Glomerular visceral epithelial cell (primary cell): ENCODE measurements around the gene ZNF175.

ENCODE experiments used
- DNase-seq: peaks from one replicate; pipeline ENCODE4 v3.0.0-alpha.2; 2016; ENCODE audit errors: extremely low spot score

Gene ZNF175

DNA sequence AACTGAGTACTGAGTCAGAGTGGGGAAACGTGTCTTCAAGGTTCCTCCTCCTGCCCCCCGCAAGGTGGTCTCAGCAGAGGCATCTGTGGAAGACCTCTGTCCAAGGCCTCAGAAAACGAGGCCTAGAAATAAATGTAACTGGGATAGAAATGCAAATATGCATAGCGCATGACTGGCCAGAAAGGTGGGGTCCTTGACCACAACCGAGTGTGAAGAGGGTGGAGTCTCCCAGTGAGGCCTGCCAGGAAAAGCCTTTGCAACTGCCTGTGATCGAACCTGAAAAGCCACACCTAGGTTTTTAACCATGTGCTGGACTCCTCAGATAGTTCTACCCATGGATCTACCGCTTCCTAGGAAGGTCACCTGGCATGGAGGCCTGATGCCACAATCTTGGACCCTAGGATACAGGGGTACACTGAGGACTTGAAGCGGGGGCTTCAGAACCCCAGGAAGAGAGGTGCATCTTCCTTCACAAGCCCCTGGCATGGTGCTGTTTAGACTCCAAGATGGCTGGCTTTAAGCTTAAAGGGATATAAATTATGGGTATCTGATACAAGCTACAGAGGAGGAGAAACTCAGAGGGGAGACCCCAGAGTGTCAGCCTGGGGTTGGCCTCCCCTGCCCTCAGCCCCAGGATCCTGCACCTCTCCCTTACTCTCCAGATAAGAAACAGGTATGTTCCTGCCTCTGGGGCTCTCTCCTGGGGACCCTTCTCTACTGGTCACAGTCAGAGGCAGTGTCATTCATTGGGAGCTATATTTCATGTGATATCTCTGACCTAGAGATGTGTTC is 21.4 kb upstream of the ZNF175 start:
- DNase-seq: no peak

DNA sequence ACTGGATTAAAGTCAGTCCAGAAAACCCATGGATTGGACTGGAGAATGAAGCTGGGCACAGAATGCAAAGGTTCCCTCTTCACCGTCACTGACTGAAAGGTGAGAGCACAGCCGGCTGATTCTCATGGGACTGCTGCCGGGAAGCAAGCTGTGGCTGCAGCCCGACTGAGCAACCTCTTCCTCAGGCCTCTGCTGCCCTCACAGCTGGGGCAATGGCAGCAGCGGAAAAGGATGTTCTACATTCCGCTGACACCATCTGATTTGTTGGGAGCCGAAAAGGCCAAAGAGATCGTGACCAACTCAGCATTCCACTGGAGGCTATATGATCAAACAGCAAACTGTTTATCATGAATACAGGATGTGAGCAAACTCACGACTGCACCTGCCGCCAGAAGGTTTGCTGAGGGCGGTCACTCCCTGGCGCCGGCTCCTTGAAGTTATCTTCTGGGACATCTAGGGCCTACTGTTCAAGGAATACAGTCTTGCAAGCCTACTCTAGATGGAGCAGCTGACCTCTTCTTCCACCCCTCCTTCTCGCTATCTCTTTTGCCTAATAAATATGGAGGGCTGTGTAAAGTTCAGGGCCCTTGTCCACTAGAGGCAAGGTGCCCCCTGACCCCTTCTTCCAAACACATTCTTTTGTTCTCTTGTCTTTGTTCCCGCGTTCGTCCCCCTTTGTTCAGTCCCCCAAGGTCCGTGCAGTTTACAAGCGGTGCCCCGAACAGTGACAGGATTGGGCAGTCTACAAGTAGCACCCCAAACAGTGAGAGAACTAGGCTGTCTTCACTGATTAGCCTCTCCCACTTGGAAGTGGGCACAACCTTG is 20.0 kb upstream of the ZNF175 start:
- DNase-seq: no peak

DNA sequence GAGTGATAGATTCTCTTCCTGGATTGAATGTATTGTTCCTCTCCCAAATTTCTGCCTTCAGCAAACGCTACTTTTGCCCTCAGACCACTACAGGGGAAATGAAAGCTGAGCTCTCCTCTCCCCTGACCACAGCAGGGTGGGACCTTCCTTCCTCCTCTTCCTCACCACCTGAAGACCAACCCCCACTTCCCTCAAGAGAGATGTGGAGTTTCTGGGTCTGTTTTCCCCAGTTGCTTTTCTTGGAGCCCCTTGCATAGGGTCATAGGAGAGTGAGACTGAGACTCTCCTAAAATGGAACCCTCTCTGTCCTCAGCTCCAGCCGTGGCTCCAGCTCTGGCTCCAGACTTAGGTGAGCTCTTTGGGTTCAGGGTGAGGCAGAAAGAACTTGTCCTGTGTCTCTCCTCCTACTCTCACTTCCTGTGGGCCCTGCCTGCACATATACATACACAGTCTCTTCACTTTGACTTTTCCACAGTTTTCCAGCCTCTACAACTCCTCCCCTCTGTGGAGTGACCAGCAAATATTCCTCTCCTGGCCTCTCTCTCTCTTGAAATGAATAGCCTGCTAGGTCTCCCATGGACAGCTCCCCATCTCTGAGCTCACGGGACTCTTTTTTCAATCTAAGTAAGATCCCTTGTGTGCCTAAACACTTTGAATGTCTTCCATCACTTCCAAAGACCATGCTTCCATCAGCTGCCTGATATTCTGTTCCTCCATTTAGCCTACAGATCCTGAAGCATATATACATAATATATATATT is 19.2 kb upstream of the ZNF175 start:
- no peak for DNase-seq

DNA sequence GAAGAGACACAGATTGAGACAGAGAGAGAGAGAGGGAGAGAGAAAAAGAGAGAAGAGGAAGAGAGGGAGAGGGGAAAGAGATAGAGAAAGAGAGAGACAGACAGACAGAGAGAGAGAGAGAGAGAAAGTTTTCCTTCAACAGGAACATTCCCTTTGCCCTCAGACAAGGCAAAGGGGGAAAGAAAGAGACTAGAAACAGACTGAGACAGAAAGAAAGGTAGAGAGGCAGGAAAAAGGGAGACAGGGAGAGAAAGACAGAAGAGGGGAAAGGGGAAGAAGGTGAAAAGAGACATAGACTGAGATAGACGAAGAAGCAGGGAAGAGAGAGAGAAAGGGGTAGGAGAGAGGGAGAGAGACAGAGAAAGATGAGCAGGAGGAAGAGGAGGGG is 18.5 kb upstream of the ZNF175 start:
- DNase-seq: no peak

DNA sequence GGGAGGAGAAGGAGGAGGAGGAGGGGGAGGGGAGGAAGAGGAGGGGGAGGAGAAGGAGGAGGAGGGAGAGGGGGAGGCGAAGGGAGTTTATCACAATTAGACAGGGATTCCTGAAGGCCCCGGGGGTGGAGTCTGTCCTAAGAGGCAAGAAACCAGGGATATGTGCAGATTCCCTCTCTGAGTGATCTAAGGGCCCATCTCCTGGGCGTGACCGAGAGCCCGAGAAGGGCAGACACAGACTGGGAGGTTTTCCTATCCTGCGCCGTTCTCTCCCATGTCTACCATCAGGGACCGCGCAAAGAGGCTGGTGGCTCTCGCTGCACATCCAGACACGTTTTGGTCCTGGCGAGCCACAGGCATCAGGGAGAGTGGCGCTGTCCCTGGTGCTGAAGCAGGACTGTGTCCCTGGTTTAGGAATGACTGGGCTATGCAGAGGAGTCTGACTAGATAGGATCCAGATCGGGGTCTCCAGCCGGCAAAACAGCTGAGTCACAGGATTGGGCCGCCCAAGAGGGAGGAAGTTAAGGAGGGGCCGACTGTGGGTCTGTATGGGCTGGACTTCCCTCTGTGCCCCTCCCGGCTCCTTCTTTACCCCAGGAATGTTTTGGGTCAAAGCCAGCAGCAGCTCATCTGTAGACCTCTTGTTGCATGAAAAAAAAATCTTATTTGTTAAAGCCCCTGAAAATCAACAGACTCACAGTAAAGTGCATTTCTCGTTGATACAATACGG is 17.9 kb upstream of the ZNF175 start:
- peak; percentile 48 for DNase-seq

DNA sequence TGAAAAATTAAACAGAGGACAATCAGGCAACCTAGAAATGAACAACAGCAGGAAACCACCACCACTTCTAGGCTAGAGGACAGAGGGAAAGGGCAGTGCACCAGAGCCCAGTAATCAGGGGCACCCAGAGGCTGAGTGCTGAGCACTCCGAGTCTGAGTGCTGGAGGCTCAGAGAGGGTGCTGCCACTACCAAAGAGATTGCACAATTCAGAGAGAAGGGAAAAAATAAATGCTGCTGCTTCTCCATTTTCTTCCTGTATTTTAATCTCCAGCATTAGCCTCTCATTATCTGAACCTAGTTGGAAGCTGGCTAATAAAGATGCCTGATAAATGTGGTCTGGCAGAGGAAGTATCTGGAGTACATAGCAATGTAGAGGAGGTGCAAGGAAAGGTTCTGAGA is 11.8 kb upstream of the ZNF175 start:
- DNase-seq: no peak

DNA sequence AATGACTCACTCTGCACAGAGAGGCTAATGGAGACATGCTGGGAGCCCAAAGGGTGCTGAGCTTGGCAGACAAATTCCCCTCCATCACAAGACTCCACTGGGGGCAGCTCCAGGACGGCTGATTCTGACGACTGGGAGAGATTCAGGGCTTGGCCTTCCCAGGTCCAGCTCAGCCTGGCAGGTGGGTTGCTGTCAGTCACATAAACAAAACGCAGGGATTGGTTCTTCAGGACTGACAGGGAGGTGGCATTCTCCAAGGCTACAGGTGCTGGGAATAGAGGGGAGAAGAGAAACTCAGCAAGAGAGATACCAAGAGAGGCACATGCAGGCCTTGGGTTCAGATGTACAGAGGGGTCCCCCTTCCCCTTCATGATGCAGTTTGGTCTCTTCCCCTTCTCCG is 10.7 kb upstream of the ZNF175 start:
- no peak for DNase-seq

DNA sequence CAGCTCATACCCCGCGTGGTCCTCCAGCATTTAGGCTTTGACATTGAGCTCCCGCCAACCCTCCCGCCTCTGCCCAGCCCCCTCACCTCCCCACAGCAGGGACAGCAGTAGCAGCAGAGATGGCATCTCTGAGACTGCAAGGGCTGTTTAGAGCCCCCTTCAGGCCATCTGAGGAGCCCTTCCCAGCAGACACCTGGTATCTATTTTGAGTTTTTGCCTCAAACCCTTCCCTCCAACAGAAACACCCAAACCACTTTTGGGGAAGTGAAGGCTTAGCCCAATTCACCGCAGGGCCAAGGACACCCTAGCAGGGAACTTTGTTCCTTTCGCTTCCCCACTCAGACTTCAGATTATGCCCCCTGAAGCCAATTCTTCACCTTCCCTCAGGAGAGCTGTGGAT is 6.3 kb upstream of the ZNF175 start:
- DNase-seq: no peak

DNA sequence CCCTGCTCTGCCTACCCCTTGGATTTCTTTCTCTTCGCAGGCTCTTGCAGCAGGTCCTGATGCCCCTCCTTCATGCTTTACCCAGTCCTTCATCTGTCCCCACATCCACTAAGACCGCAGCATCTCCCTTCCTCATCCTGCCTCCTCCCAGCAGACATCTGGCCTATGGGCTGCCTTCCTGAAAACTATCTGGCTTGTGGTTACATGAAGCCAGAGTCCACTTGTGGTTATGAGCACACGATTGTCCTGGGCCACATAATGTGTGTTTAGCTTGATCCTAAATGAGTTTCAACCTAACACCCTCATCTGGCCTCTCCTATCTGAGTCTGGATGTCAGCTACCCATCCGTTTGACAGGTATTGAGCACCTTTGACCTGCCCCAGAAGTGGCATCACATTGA is 5.5 kb upstream of the ZNF175 start:
- DNase-seq: no peak

DNA sequence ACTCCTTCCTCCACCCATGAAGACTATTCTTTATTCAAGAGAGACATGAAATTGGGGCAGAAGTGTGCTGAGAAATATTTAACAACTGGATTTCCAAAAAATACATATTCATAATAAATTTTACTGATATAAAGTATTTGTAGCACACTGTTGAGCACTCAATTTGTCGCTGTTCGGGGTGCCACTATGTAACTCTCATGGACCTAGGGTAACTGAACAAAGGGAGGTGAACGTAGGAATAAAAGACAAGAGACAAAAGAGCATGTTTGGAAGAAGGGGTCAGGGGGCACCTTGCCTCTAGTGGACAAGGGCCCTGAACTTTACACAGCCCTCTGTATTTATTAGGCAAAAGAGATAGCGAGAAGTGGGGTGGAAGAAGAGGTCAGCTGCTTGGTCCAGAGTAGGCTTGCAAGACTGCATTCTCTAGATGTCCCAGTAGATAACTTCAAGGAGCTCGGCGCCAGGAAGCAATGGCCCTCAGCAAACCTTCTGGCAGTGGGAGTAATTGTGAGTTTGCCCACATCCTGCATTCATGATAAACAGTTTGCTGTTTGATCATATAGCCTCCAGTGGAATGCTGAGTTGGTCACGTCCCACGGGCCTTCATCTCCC is 4.5 kb upstream of the ZNF175 start:
- no peak for DNase-seq

DNA sequence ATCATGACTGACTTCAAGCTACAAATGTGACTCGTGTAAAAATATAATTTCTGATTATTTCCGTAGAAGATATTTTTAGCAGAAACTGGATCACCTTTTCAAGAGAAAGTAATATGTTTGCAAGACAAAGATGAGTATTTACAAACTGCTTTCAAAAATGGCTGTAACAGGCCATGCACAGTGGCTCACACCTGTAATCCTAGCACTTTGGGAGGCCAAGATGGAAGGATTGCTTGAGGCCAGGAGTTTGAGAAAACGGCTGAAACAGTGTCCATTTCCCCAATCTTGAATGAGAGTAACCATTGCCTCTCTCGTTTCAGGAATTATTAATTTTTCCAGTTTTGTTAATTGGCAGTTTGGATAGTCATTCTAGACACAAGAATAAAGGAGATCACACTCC is 3.5 kb upstream of the ZNF175 start:
- no peak for DNase-seq

DNA sequence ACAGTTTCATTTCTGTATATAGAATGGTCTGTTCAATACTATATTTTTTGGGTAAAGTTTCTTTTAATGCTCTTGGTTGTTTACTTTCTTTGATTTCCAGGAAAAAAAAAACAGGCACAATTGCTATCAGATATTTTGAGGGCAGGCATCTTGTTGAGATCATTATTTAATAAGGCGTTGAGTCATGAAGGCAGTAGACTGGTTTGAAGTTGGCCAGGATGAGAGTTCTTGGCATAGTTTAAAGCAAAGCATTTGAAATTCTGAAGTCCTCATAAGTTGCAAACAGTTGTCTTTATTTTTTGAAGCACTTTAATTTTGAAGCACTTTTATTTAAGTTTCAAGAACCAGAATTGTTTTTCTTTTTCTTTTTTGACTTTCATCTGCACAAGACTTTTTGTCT is 2.6 kb upstream of the ZNF175 start:
- no peak for DNase-seq

DNA sequence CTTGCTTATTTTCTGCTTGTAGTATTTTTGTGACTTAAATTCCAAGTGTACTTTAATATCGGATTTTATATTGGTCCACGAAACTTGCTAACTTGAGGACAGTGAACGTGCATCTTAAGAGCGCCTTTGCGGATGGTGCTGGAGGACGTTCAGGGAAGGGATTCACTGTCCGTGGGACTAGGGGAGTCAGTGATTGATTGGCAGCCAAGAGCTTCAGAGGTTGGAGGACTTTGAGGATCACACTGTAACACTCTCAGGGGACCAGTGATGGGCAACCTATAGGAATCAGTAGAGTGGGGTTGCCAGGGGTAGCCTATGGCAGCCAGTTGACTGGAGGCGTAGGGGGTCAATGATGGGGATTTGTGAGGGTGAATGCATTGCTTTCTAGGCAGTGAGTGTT is 516 bp downstream of the ZNF175 start:
- DNase-seq: no peak

DNA sequence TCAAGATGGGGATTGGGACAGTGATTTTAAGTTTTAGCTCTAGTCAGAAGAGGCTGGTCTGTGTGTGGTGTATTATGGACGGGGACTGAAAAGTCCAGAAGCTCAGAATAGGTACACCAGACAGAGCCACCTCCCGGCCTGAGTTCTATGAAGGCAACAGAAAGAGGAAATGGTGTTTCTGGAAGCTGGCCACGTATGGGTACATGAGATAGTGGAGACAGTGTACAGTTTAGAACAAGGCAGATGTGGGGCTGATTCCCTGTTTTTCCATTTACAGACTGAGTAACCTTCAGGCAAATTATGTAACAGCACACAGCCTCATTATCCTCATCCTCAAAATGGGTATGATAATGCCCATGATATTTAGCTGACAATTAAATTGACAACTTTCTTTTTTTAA is 1.3 kb downstream of the ZNF175 start:
- DNase-seq: no peak

DNA sequence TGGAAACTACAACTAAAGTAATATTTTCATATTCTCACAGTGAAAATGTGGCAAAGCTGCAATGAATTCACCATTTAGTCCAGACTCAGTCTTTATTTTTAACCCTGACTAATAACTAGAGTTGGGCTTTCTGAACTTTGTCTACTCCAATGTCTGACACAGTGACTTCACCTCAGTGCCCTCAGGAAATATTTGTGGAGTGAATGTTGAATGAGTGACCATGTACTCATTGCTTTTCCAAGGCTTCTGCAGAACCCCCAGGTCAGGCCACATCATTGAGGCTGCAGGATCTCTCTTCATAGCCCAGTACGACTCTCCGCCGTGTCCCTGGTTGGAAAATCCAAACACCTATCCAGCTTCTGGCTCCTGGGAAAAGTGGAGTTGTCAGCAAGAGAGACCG is 1.8 kb downstream of the ZNF175 start:
- peak; percentile 68 for DNase-seq

DNA sequence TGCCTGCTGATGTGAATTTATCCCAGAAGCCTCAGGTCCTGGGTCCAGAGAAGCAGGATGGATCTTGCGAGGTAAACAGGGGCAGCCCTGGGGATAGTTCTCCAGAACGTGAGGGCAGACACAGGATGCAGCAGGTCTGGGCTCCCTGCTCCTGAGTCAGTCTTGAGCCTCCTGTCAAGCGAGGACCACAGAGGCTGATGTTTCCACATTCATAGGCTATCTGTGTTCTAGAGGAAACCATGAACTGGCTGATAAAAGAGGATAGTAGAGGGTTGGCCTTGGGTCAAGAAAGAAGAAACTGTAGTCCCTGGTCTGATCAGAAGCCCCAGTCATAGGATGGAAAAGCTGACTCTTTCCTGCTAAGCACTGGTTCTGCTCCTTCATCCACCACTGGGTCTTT is 2.2 kb downstream of the ZNF175 start:
- DNase-seq: peak; percentile 13

DNA sequence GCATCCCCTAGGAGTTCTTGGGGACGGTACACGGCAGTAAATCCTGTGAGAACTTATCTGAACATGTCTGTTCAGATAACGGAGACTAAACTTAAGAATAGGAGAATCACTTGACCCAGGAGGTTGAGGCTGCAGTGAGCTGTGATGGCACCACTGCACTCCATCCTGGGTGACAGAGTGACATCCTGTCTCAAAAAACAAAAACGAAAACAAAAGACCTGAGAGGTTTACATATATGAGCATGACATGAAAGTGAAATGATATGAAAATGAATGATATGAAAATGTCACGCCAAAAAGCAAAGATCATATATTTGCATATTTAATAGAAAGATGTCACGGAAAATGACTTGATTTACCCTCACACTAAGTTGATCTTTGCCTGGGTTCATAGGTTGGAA is 5.8 kb downstream of the ZNF175 start:
- DNase-seq: no peak

DNA sequence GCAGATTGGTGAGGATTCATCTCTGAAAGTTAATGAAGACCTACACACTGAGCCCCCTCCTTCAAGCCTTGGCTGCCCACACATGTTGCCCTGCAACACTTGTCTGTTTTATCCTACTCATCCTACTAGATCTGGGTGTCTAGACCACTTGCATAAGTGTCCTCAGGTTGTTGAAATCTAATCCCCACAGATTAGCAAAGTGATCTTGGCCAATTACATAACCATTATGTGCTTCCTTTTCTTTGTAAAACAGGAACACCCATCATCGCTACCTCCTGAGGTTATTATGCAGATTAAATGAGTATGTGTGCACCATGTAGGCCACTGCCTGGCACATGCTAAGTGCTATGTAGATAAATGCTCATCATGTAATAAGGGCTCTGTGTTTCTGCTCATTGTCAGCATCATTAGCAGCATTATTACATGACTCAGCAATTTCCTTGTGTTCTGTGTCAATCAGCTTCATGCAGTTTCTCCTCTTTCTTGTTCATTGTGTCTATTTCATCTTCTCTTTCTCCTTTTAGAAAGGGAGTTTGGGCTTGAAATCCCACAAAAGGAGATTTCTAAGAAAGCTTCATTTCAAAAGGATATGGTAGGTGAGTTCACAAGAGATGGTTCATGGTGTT is 15.1 kb downstream of the ZNF175 start:
- DNase-seq: no peak

DNA sequence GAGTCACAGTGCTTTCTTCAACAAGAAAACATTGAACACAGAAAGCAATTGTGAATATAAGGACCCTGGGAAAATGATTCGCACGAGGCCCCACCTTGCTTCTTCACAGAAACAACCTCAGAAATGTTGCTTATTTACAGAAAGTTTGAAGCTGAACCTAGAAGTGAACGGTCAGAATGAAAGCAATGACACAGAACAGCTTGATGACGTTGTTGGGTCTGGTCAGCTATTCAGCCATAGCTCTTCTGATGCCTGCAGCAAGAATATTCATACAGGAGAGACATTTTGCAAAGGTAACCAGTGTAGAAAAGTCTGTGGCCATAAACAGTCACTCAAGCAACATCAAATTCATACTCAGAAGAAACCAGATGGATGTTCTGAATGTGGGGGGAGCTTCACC is 15.7 kb downstream of the ZNF175 start:
- no peak for DNase-seq

DNA sequence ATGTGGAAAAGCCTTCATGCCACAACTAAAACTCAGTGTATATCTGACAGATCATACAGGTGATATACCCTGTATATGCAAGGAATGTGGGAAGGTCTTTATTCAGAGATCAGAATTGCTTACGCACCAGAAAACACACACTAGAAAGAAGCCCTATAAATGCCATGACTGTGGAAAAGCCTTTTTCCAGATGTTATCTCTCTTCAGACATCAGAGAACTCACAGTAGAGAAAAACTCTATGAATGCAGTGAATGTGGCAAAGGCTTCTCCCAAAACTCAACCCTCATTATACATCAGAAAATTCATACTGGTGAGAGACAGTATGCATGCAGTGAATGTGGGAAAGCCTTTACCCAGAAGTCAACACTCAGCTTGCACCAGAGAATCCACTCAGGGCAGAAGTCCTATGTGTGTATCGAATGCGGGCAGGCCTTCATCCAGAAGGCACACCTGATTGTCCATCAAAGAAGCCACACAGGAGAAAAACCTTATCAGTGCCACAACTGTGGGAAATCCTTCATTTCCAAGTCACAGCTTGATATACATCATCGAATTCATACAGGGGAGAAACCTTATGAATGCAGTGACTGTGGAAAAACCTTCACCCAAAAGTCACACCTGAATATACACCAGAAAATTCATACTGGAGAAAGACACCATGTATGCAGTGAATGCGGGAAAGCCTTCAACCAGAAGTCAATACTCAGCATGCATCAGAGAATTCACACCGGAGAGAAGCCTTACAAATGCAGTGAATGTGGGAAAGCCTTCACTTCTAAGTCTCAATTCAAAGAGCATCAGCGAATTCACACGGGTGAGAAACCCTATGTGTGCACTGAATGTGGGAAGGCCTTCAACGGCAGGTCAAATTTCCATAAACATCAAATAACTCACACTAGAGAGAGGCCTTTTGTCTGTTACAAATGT is 16.4 kb downstream of the ZNF175 start:
- DNase-seq: no peak
